Heart left ventricle (tissue), 16 donors: ENCODE data around the gene MPHOSPH6. TPM values are rescaled to one million over a fixed set of nuclear protein-coding genes. Genes with fewer than 3 reads are reported as not detected.

ENCODE experiments used
- ATAC-seq, 4 donors: fragments of 200-7000 bp; cut with Tn5 transposase; one replicate each; pipeline ENCODE4 v1.9.1; 2020 to 2022; ENCODE audit warnings: moderate library complexity in 4 of 4, mild to moderate bottlenecking in 3 of 4, moderate number of reproducible peaks in 1 of 4
- DNase-seq, 5 donors: peaks; one replicate each; pipeline ENCODE4 v3.0.0-alpha.2; 2020
- H3K27ac ChIP-seq, 12 donors: fragments of 200-600 bp; sonication (generic) in 4 of 12; one replicate each; pipeline versions ENCODE4 v1.5.0 to v1.8.0; 2016 to 2022; ENCODE audit warnings: mild to moderate bottlenecking in 2 of 12
- H3K27me3 ChIP-seq, 9 donors: fragments of 200-600 bp; sonication (generic) in 2 of 9; one replicate each; pipeline versions ENCODE4 v1.5.1 to v1.8.0; 2016 to 2022; ENCODE audit warnings: mild to moderate bottlenecking in 3 of 9
- H3K36me3 ChIP-seq, 9 donors: fragments of 200-600 bp; sonication (generic) in 2 of 9; one replicate each; pipeline versions ENCODE4 v1.5.0 to v1.8.0; 2018 to 2022; ENCODE audit warnings: mild to moderate bottlenecking in 2 of 9
- H3K4me1 ChIP-seq, 12 donors: fragments of 200-600 bp; sonication (generic) in 4 of 12; one replicate each; pipeline versions ENCODE4 v1.5.0 to v1.8.0; 2016 to 2022; ENCODE audit warnings: mild to moderate bottlenecking in 3 of 12
- H3K4me3 ChIP-seq, 12 donors: fragments of 200-600 bp; sonication (generic) in 4 of 12; one replicate each; pipeline versions ENCODE4 v1.5.0 to v1.8.0; 2017 to 2022; ENCODE audit warnings: mild to moderate bottlenecking in 9 of 12, moderate library complexity in 4 of 12
- H3K9me3 ChIP-seq, 12 donors: fragments of 200-600 bp; sonication (generic) in 4 of 12; one replicate each; pipeline versions ENCODE4 v1.5.0 to v1.8.0; 2016 to 2022; ENCODE audit warnings: mild to moderate bottlenecking in 1 of 12
- POLR2A ChIP-seq, 2 donors: fragments of 450-650 bp; IDR thresholded peaks; one replicate each; pipeline ENCODE4 v1.6.1; 2017; ENCODE audit warnings: antibody characterized with exemption in 2 of 2, mild to moderate bottlenecking in 2 of 2, moderate library complexity in 2 of 2
- WGBS, 4 donors: extraction: QIAGEN DNeasy Blood & Tissue Kit in 2 of 4; methylation state at CpG; one replicate each; pipeline versions ENCODE4 v1.1.5 to v1.1.7; 2013 to 2018; 5-methylcytosine and 5-hydroxymethylcytosine counted together
- intact Hi-C, 10 donors: fragments of 100-400 bp; cut with DNase I; formaldehyde crosslinking; loops; one replicate each; pipeline versions ENCODE4 v1.11.1 to v1.14.2; 2022
- polyA plus RNA-seq, 2 donors: library from polyadenylated mRNA; stranded (reverse); fragments of 200-250 nt; gene quantifications; one replicate each; pipeline ENCODE4 v1.2.3, GENCODE V29; 2013
- total RNA-seq, 9 donors: library from RNA; depleted of rRNA in 2 of 9; stranded (reverse); fragments of >200 nt in 2 of 9; fragmentation: NEBNext Ultra II Directional in 3 of 9; extraction: Animal tissue kit (Norgen Biotek cat#: 25700) in 3 of 9; gene quantifications; one replicate each; pipeline versions ENCODE4 v1.1.0 to v1.2.4, GENCODE V29; 2016 to 2023
- TF ChIP-seq, protein P1 (sequence below), 12 donors: fragments of 200-600 bp; sonication (generic) in 4 of 12; IDR thresholded peaks; one replicate each; pipeline versions ENCODE4 v1.5.0 to v1.8.0; 2018 to 2022; ENCODE audit warnings: antibody characterized with exemption in 12 of 12, mild to moderate bottlenecking in 5 of 12
- donor health status: ischemic (EF 13 %, LVEDD 7.1; RV severe dilation, severe dysfunction).
- donor health status: healthy with polysubstance abuse.
- donor health status: DM: no; HTN: yes; CAD: no.
- donor health status: DM: no; HTN: no; CAD: no.
- donor health status: ischemic (EF 25% LVEDD 6.9; RV normal size, moderate dysfunction).
- donor health status: ischemic (EF 25% LVEDD 5.7; RV mildly dilated, moderate dysfunction).
- donor health status: healthy.
- donor health status: DM: yes; HTN: yes; CAD: no.
- donor health status: ischemic (EF 35%, LVEDD 5.7; RV mildly dilated, moderate dysfunction).
- donor health status: nonischemic (EF 11% LVEDD 7.7; RV severe dilation, severe dysfunction).
- donor health status: DM: yes; HTN: yes; CAD: no.
- donor health status: PGD.
- donor health status: ischemic (EF 29% LVEDD 5.4; RV normal size, mild dysfunction).
- donor health status: nonischemic (EF 23%, LVEDD 6.1; RV moderate dilation, normal function).

The MPHOSPH6 gene
- total and polyA plus RNA-seq, 11 donors = 6.4 to 20.5 (median 8.9) TPM

DNA sequence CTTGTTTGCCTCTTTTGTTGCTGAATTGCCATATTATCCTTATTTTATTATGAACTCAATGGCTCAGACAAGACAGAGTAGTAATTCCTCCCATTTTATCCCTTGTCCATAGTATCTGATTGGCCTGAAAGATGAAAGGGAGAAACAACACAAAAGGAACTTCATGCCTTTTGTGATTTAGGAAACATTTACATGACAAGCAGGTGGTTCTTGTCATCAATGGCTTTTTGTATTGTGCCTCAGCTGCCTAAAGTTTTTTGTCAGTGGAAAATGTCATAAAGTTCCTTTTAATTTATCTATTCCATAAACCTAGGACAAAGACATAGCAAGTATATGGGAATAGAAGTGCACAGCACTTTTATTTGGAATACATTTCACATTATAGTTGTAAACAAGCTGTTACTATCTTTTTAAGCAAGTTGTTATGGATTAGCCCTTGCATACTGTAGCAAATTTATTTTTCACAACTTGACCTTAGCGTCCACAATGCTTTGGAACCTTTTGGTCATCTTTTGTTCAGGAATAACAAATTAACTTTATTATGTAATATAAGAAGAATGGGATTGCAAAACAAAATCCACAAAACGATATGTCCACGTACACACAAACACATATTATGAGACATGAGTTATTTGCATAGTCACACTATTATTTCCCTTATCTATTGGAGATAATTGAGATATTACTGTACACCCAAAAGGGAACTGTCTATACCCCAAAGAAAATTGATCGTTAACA, 12.4 kb upstream of the MPHOSPH6 start:
- H3K9me3 ChIP-seq = no peaks in the 10 kb centered on the region
- H3K27ac ChIP-seq = no peak overlapping the region
- no peak for ATAC-seq
- H3K4me3 ChIP-seq = no peak overlapping the region
- H3K4me1 ChIP-seq = peaks cover 0 to 14% (median 0%) of the 10 kb centered on the region in 12 donors
- intact Hi-C loops = no loop called here
- 73 to 90% (median 79%) methylated on average over 4 of the region's 4 CpGs for WGBS, 4 donors
- no peak for DNase-seq
- H3K27me3 ChIP-seq = peaks cover 0 to 30% (median 0%) of the 10 kb centered on the region in 9 donors
- no peak for TF ChIP-seq POLR2A (IDR thresholded peaks at IDR 0.05)
- TF ChIP-seq, protein P1, sequence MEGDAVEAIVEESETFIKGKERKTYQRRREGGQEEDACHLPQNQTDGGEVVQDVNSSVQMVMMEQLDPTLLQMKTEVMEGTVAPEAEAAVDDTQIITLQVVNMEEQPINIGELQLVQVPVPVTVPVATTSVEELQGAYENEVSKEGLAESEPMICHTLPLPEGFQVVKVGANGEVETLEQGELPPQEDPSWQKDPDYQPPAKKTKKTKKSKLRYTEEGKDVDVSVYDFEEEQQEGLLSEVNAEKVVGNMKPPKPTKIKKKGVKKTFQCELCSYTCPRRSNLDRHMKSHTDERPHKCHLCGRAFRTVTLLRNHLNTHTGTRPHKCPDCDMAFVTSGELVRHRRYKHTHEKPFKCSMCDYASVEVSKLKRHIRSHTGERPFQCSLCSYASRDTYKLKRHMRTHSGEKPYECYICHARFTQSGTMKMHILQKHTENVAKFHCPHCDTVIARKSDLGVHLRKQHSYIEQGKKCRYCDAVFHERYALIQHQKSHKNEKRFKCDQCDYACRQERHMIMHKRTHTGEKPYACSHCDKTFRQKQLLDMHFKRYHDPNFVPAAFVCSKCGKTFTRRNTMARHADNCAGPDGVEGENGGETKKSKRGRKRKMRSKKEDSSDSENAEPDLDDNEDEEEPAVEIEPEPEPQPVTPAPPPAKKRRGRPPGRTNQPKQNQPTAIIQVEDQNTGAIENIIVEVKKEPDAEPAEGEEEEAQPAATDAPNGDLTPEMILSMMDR (IDR thresholded peaks at IDR 0.05) = no peak
- H3K36me3 ChIP-seq = no peaks in the 10 kb centered on the region

DNA sequence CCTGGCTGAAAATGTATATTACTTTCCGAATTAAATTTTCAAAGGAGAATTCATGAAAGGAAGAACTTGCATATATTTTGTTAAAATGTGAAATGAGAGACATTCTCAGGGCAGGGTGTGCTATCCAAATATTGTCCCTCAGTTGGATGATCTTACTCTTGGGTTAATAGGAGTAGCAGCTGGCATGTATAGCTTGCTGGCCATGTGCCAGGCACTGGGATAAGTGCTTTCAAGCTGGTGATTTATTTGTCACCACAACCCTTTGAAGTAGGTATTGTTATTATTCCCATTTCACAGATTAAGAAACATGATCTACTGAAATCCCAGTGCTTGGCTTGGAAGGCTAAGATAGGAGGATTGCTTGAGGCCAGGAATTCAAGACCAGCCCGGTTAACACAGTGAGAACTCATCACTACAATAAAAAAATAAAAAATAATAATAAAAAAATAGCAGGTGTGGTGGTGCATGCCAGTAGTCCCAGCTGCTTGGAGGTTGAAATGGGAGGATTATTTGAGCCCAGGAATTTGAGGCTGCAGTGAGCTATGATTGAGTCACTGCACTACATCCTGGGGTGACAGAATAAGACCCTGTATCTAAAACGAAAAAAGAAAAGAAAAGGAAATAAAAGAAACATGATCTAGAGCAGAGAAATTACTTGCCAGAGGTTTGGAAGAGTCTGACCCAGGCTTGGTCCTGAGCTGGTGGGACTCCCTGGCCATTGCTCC, 11.6 kb upstream of the MPHOSPH6 start:
- 75 to 81% (median 79%) methylated on average over 3 of the region's 3 CpGs for WGBS, 4 donors
- no peak for ATAC-seq
- H3K4me1 ChIP-seq = peaks cover 0 to 14% (median 0%) of the 10 kb centered on the region in 12 donors
- intact Hi-C loops = no loop called here
- no peaks in the 10 kb centered on the region for H3K36me3 ChIP-seq
- H3K27ac ChIP-seq = no peak overlapping the region
- no peak for TF ChIP-seq POLR2A (IDR thresholded peaks at IDR 0.05)
- TF ChIP-seq, protein P1 (IDR thresholded peaks at IDR 0.05) = no peak
- peaks cover 0 to 32% (median 0%) of the 10 kb centered on the region in 9 donors for H3K27me3 ChIP-seq
- H3K4me3 ChIP-seq = no peak overlapping the region
- H3K9me3 ChIP-seq = no peaks in the 10 kb centered on the region
- no peak for DNase-seq

DNA sequence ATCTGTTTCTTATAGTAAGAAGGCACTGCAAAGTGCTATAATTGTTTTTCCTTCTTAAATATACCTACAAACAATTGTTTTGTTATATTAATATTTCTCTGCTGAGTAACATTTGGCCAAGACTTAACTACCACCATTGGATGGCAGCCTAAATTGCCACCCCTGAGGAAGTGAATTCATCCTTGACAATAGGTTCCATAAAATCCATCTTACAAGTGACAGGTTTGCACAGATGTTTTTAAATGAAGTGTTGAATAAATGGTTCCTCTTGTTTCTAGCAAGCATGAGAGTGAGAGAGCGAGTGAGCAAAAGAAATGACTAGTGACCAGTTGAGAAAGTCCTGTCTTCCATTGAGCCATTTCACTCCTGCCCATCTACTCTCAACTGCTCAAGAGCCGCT, 8.3 kb upstream of the MPHOSPH6 start:
- intact Hi-C loops = no loop called here
- WGBS, 4 donors = 90 to 96% (median 94%) methylated on average over 2 of the region's 2 CpGs
- no peaks in the 10 kb centered on the region for H3K36me3 ChIP-seq
- TF ChIP-seq POLR2A (IDR thresholded peaks at IDR 0.05) = no peak
- TF ChIP-seq, protein P1 (IDR thresholded peaks at IDR 0.05) = no peak
- no peaks in the 10 kb centered on the region for H3K9me3 ChIP-seq
- DNase-seq (no peak), ATAC-seq (no peak)
- H3K4me1 ChIP-seq = peaks cover 0 to 7% (median 0%) of the 10 kb centered on the region in 12 donors
- H3K27me3 ChIP-seq = peaks cover 0 to 23% (median 0%) of the 10 kb centered on the region in 9 donors
- no peak overlapping the region for H3K27ac ChIP-seq
- H3K4me3 ChIP-seq = no peak overlapping the region

DNA sequence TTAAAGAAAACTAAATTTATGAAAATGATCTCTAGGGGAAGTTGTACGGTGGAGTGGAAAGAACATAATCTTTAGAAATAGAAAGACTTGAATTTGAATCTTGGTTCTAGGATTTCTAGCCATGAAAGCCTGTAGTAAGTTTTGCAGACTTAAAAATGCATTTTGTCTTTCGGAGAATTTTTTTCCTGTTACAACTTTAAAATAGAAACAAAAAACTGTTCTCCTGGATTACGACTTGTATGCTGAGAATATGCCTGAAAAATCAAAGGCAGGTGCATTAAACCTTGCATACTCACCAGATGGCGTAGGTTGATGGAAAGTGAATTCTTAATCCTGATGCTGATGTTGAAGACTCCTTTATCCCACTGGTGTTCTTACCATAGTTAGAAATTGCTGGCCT, 7.5 kb upstream of the MPHOSPH6 start:
- no peak overlapping the region for H3K4me3 ChIP-seq
- H3K27me3 ChIP-seq = peaks cover 0 to 23% (median 0%) of the 10 kb centered on the region in 9 donors

More for the DNA sequence above, 7.5 kb upstream of the MPHOSPH6 start:
- TF ChIP-seq, protein P1 (IDR thresholded peaks at IDR 0.05) = no peak
- TF ChIP-seq POLR2A (IDR thresholded peaks at IDR 0.05) = no peak
- Histone ChIP-seq H3K9me3 (no peaks in the 10 kb centered on the region), H3K4me1 (peaks cover 0 to under 1% (median 0%) of the 10 kb centered on the region in 12 donors), H3K36me3 (no peaks in the 10 kb centered on the region), H3K27ac (no peak overlapping the region)
- ATAC-seq (no peak), DNase-seq (no peak)
- WGBS, 4 donors = 90 to 93% (median 91%) methylated on average over 4 of the region's 4 CpGs
- intact Hi-C loops = no loop called here
